Right ventricle myocardium inferior (tissue), 1 donor: ENCODE measurements around the gene TBC1D8. TPM values are rescaled to one million over a fixed set of nuclear protein-coding genes. Genes with fewer than 3 reads are reported as not detected.
A peak's percentile ranks its signal among the peaks of the same experiment; 100 is the strongest.
"Not testable (repeated sequence)": the region's sequence is repeated elsewhere in the genome, so short reads cannot be mapped to it uniquely, and the experiment has no call there.

Experiments used
- ATAC-seq: fragments of 200-7000 bp; cut with Tn5 transposase; one replicate; pipeline ENCODE4 v1.9.1; 2020; ENCODE audit warnings: mild to moderate bottlenecking, moderate library complexity
- DNase-seq: peaks from one replicate; pipeline ENCODE4 v3.0.0; 2021; ENCODE audit errors: missing footprints
- intact Hi-C: fragments of 100-400 bp; cut with DNase I; formaldehyde crosslinking; loops from one replicate; pipeline ENCODE4 v1.11.0; 2022
- total RNA-seq: library from RNA; stranded (reverse); fragmentation: NEBNext Ultra II Directional; extraction: Animal tissue kit (Norgen Biotek cat#: 25700); gene quantifications from one replicate; pipeline ENCODE4 v1.2.1, GENCODE V29; 2021
- donor health status: DM: no; HTN: yes; CAD: no; lungs with severe emphysema.

TBC1D8 gene
- total RNA-seq, 1 donor from 2014 or later, result 37.9 TPM

DNA sequence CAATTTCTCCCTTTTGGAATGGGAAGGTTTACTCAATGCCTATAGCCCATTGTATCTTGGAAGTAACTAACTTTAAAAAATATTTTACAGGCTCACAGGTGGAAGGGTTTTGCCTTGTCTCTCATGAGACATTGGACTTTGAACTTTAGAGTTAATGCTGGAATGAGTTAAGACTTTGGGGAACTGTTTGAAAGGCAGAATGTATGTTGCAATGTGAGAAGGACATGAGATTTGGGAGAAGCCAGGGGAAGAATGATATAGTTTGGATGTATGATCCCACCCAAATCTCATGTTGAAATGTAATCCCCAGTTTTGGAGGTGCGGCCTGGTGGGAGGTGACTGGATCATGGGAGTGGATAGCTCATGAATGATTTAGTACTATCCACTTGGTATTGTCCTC is 17.5 kb upstream of the TBC1D8 start:
- DNase-seq (no peak), ATAC-seq (no peak)
- intact Hi-C loops, result no loop called here

DNA sequence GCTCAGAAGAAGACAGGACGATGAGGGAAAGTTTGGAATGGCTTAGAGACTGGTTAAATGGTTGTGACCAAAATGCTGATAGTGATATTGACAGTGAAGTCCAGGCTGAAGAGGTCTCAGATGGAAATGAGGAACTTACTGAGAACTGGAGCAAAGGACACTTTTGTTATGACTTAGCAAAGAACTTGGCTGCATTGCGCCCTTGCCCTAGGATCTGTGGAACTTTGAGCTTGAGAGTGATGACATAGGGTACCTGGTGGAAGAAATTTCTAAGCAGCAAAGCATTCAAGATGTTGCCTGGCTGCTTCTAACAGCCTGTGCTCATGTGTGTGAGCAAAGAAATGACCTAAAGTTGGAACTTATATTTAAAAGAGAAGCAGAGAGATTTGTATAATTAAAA is 16.4 kb upstream of the TBC1D8 start:
- intact Hi-C loops, DNase-seq, ATAC-seq: not testable (repeated sequence)

DNA sequence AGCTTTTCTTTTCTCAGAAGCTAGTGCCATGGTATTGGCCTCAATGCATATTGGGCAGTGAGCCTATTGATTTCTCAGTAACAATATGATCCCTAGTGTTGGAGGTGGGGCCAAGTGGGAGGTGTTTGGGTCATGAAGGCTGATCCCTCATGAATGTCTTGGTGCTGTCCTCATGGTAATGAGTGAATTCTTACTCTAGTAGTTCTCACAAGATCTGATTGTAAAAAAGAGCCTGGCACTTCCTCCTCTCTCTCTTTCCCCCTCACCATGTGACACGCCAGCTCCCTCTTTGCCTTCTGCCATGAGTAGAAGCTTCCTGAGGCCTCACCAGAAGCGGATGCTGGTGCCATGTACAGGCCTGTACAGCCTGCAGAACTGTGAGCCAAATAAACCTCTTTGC is 12.8 kb upstream of the TBC1D8 start:
- intact Hi-C loops, result no loop called here
- DNase-seq (no peak), ATAC-seq (no peak)

DNA sequence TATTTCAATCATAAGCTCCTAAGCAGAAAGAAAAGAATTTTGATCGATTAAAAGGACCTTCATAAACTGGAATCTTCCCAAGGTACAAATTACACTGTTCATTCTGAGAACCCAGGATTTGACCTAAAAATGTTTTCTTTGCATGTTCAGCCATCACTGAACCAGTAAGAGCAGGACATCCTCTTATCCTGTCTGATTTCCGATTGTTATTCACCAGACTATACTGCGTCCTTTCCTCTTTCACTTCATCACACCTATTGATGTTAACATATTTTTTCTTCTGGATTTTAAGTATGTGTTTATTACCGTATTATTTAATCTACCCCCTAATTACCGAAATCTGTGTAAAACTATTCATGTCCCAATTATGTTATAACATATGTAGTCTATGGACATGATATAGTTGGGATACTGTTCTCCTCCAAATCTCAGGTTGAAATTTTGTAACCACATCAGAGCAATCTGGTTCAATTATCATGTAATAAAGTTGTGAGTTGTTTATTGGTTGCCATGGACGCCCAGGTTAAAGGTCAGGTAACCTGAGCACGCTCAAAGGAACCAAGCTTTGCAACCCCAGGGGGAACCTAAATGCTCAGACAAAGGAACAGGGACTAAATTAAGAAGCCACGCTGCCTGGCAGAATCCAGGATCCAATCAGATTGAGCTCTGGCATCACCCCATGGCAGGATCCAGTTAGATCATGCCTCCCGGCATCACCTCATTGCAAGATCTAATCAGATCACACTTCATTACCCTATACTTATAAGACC is 11.6 kb upstream of the TBC1D8 start:
- DNase-seq (no peak), ATAC-seq (no peak)
- intact Hi-C loops, result no loop called here

DNA sequence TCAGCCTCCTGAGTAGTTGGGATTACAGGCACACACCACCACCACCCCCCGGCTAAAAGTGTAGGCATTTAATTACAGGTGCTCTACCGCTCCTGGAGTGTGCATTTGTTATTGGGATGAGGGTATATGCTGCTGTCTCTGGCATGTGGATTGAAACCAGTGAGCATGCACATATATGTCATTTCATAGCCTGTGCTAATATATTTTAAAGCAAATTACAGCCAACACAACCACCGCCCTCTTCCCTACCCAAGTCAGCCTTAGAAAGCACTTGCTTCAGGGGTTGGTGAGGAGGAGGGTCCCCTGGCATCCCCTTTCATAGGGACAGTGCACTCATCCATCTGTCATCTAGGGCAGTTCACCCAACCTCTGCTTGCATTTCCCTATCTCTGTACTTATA is 10.5 kb upstream of the TBC1D8 start:
- ATAC-seq, result no peak
- no peak for DNase-seq
- intact Hi-C loops, result no loop called here

DNA sequence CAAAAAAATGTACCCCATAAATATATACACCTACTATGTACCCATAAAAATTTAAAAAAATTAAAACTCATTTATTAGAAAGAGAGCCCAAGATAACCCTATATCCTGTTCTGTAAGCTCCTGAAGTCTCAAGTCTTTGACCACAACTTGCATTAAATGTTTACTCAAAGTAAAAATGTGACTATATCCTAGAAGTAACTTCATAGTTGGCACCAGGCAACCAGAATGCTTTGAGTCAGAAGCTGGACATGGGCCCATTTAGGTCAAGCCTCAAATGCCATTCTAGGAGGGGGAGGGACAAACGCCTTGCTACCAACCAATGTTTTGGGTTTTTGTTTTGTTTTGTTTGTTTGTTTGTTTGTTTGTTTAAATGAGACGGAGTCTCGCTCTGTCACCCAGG is 9.3 kb upstream of the TBC1D8 start:
- no peak for DNase-seq
- intact Hi-C loops, result no loop called here
- no peak for ATAC-seq

DNA sequence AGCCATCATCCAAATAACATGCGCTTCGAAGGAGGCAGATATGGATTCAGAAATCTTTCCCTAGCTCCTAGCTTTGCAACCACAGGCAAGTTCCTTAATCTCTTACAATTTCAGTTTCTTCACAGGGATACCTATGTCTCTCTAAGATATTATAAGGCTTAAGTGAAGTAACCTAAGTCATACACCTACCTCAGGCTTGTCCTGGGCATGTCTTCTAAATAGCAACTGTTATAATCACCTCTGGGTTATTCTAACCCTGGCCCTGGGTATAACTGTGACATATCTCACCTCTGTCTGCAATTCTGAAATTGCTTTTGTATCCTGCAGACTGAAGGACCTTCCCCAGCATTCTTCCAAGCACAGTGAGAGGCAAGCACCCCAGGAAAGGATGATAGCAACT is 8.3 kb upstream of the TBC1D8 start:
- no peak for ATAC-seq
- DNase-seq, result no peak
- intact Hi-C loops, result loop anchor here (10.0 kb wide), 1 partner anchor 595 kb away; the partner anchor contains the start of gene PDCL3

DNA sequence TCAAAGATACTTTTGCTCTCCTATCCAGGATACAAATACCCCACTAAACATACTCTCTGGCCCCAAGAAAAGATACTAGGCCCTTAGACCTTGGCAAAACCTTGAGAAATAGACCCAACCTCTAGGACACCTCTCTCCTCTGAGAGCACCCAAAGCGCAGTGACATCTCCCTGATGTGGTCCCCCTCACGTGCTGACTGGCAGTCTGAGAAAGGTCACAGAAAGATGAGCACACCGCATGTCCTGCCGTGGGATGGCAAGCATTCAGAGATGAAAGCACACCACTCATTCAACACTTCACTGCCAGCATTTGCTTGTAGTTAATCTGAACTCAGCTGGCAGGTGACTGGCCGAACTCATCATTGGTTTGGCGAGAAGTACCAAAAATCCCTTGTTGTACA is 6.1 kb upstream of the TBC1D8 start:
- intact Hi-C loops, result loop anchor here (10.0 kb wide), 1 partner anchor 592 kb away; the partner anchor contains the start of gene PDCL3
- ATAC-seq, result no peak

DNA sequence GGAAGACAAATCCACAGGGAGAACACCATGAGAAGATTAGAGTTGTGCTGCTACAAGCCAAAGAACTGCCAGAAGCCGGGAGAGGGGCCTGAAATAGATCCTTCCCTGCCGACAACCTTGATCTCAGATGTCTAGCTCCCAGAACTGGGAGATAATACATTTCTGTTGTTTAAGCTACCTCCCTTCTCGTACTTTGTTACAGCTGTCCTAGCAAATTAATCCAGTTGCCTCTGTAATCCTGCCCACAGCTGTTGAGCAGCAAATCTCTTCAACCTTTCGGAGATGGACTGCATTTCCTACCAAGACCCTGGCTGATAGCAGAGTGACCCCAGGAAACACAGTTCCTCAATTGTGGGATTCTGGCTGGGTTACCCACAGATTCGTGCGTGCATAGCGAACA is 2.6 kb upstream of the TBC1D8 start:
- intact Hi-C loops, result loop anchor here (2.0 to 10.0 kb wide), 5 partner anchors 91 to 589 kb away; partner anchors contain the start of genes NPAS2 and PDCL3
- DNase-seq (no peak), ATAC-seq (no peak)

More for the DNA sequence above, 6.1 kb upstream of the TBC1D8 start:
- DNase-seq, result no peak

DNA sequence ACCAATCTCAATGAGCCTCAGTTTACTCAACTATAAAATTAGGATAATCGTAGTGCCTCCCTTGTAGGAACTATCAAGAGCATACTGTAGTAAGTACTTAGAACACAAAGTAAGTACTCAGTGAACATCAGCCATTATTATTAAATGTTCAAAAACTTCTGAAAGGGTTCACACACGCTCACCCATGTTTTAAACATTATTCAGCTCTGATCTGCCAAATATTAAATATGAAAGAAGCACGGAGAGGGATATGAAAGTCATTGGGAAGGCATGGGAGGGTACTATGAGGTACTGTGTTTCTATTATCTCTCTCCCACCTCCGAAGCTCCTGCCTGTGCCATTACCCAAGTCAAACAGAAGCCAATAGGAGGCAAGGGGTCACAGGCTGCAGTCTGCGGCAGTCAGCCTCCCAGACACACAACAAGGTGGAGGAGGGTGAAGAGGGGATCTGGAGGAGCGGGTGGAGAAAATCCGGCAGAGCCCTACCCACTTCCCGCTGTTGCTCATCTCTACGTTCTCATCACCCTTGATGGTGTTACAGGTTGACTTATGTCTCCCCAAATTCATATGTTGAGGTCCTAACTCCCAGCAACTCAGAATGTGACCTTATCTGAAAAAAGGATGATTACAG is 2.0 kb upstream of the TBC1D8 start:
- ATAC-seq (no peak), DNase-seq (no peak)
- intact Hi-C loops, result loop anchor here (2.0 to 10.0 kb wide), 5 partner anchors 91 to 588 kb away; partner anchors contain the start of genes NPAS2 and PDCL3

DNA sequence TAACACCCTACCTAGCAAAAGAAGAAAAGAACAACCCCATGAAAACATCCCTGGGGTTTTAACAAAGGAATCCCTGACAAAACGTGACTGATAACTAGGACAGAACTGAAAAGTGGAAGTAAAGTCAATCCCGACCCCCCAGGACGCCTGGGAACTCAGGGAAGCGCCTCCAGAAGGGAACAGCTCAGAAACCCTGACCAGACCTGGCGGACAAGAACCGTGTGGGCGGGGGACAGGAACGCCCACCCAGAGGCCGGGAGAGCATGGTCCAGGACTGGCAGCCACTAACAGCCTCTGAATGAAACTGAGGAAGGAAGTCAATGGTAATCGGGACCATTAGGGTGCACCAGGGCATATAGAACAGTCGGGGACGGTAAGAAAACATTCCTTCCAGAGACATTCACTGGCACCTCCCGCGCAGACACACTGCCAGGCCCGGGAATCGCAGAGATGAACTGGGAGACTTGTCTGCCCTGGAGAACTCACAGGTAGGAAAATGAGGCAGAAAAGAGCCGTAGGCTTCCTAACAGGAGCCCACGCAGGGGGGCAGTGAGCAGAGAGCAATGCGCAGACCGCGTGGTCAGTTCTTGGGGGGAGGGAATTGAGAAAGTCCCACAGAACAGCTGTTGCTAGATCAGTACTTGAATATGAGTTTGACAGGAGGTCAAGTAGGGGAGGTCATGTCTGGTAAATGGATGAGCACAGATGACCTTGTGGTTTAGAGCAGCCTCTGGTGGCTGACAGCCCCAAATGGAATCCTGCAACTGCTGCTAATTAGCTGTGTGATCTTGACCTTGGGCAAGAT is 1.3 kb upstream of the TBC1D8 start:
- no peak for DNase-seq
- intact Hi-C loops, result loop anchor here (1.0 to 10.0 kb wide), 6 partner anchors 90 to 588 kb away; partner anchors contain the start of genes NPAS2 and PDCL3
- ATAC-seq, result peak; percentile 66

DNA sequence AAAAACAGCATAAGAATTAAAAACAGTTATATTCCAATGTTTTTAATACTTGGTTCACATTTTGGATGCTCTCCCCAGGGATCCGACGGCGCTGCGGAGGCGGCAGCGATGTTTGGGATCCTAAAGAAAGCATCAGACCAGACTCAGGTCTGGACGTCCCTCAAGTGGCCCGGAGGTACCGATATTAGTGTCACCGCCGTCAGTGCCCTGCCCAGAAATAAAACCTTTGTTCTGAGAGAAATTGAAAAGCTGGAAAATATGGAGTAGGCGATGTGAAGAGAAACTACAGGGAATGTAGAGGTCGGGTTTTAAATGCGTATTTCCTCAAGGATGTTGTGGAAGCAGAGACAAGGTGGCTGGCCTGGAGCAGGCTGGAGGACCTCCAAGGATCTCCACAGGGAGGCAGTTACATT is 683 bp upstream of the TBC1D8 start:
- DNase-seq (no peak), ATAC-seq (peak; percentile 8)
- intact Hi-C loops, result loop anchor here (1.0 to 10.0 kb wide), 8 partner anchors 27 to 587 kb away; partner anchors contain the start of genes NPAS2 and PDCL3

DNA sequence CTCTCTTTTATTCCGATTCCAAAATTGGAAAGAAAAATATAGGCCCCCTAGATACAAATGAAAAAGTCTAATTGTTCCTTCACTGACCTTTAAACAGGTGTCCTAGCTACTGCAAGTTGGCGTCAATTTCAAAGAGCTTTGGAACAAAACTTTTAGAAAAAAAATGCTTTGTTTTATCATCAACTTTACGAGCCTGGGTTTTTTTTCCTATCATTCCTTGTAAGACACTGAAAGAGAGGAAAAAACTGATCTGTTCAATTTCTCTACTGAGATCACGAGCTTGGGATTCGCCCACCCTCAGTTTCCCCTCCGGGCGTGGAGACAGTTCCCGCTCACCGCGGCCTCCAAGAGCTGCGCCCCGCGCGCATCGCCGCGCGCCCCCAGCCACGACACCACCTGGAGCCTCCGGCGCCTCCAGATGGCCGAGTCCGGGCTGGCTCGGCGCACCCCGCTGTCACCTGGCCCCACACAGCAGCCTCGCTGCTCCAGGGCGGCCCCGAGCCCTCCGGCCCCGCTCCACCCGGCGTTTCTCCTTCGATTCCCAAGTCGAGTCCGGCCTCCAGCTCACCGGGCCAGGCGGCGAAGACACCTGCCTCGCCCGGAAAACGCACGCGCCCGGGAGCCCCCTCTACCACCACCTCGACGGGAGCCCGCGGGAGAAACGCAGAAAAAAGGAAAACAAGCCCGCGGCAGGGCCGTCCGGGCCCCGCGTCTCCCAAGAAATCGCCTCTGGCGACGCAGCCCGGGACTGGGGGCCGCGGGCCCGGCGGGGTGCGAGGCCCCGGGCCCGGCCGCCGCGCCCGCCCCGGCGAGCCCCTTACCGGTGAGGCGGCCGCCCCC is 656 bp downstream of the TBC1D8 start:
- peak; percentile 79 for DNase-seq
- peak; percentile 21 for ATAC-seq
- intact Hi-C loops, result loop anchor here (2.0 to 10.0 kb wide), 5 partner anchors 26 to 586 kb away; partner anchors contain the start of genes NPAS2 and PDCL3

DNA sequence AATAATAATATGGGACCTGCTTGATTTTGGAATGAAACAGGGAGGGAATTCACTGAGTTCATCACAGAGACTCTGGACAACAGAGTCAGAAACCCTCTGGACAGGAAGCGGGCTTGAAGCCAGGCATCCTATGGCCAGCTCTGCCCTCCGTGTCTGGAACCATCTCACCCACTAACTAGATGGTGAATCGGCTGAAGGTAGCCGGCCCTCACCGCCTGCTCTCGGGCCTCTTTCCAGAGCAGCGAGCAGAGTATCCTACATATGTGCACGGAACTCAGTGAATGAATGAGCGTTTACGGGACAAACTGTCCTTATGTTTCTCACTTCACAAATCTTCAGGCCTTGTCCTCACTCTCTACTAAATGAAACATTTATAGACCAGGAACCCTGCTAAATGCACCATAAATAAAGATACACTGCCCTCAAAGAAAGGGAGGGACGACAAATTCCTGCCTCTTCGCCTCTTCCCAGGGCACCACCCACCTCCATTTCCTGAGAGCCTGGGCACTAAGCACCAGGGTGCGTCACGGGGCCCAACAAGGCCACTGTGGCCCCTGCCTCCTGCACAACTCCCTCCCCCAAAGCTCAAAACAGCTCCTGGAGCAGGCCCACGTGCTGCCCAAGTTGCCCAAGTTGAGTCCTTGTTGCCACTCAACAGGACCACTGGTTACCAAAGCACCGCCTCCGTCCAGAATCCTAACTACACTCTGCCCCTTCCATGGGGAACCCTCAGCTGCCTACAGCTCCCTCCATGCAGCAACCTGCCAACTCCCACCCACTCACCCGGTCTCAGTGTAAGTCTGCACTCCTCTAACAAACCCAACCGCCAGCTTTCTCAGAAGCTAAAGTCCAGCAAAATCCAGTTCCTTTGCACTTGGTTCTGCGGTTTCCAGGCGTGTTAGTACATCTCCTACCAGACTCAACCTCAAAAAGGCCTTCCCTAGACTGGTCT is 1.7 kb downstream of the TBC1D8 start:
- ATAC-seq (no peak), DNase-seq (no peak)

DNA sequence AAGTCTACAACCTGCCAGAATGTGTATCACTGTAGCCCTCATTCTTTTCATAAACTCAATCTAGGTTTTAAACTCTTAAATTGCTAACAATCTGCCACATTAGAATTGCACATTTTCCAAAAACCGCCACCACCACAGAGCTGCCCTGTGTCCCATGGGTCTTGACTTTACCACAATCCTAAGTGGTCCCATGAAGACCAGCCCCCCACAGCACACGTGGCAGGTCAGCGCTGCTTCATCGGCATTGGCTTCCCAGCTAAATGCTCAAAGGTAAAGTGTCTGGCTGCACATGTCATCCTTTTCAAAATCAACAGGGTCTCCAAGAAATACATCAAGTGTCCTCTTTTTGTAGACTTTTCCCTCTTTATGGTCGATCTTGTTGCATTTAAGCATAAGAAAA is 2.4 kb downstream of the TBC1D8 start:
- DNase-seq (no peak), ATAC-seq (no peak)
- intact Hi-C loops, result no loop called here

More for the DNA sequence above, 1.7 kb downstream of the TBC1D8 start:
- intact Hi-C loops, result loop anchor here (2.0 to 10.0 kb wide), 5 partner anchors 25 to 585 kb away; partner anchors contain the start of genes NPAS2 and PDCL3

DNA sequence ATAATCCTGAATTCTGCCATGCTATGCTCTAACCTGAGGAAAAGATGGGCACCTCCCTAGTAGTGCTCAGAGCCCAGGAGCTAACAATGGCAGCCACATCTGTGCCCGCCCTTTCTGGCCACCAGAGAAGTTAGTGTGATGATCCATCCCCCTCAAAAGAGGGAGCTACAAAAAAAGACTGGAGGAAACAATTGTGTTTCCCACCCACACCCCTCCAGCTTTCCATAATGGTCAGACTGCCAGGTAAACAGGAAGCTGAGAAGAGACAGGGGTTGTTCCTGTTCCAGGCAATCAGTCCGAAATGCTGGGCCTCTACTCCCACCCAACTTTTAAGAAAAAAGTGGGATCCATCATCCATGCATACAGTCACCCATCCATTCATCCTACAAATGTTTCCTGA is 3.2 kb downstream of the TBC1D8 start:
- intact Hi-C loops, result no loop called here

DNA sequence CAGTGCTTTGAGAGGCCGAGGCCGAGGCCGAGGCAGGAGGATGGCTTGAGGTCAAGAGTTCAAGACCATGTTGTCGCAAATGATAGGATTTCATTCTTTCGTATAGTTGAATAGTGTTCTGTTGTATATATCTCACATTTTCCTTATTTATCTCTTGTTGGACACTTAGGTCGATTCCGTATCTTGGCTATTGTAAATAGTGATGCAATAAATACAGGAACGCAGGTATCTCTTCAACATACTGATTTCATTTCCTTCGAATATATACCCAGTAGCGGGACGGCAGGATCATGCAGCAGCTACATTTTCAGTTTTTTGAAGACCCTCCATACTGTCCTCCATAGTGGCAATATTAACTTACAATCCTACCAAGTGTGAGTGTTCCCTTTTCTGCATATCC is 4.1 kb downstream of the TBC1D8 start:
- no peak for DNase-seq
- intact Hi-C loops, result no loop called here
- no peak for ATAC-seq

More for the DNA sequence above, 3.2 kb downstream of the TBC1D8 start:
- ATAC-seq, result no peak
- no peak for DNase-seq
